Measurements from ENCODE around the gene DYNC1LI2. TPM values are rescaled to one million over a fixed set of nuclear protein-coding genes. Genes with fewer than 3 reads are reported as not detected.
"Not testable (repeated sequence)": the region's sequence is repeated elsewhere in the genome, so short reads cannot be mapped to it uniquely, and the experiment has no call there.

Gene DYNC1LI2
- total RNA-seq: 100 to 1,000 TPM in 5 of 6 donors, 10 to 100 TPM in 1; 91.5 to 190 (median 132) TPM

- H3K36me3 ChIP-seq: peaks cover 0 to 28% (median 14%) of the 10 kb centered on the region in 4 donors
- H3K27me3 ChIP-seq: no peaks in the 10 kb centered on the region
- H3K4me3 ChIP-seq: peak within 1 kb of the TSS; percentile 70 to 100 (median 96)
- no peaks in the 10 kb centered on the region for H3K9me3 ChIP-seq
- peaks cover 33 to 53% (median 40%) of the 10 kb centered on the region in 4 donors for H3K4me1 ChIP-seq
- H3K27ac ChIP-seq: peak within 1 kb of the TSS; percentile 91 to 98 (median 94)
- TF ChIP-seq CTCF (IDR thresholded peaks at IDR 0.05) (peak; percentile 97 to 99 (median 99)), POLR2AphosphoS5 (IDR thresholded peaks at IDR 0.05) (peak; percentile 26 to 27), EP300 (IDR thresholded peaks at IDR 0.05) (no peak), POLR2A (IDR thresholded peaks at IDR 0.05) (peak in 2 of 4 donors; percentile 31 to 60)
- ATAC-seq (ENCODE audit: low FRiP score in 2 of 2): peak; percentile 95 to 97
- 0 to 1% methylated on average over 18 to 22 of the region's 90 CpGs for WGBS, 2 donors
- DNase-seq: peak; percentile 82 to 97
Observed at GRCh38 chr16:66751303-66751991, at the start of gene DYNC1LI2. Gene DYNC1LI2 (minus strand): TSS chr16:66751609. CDS start chr16:66751591, 18 bp downstream.

DNA sequence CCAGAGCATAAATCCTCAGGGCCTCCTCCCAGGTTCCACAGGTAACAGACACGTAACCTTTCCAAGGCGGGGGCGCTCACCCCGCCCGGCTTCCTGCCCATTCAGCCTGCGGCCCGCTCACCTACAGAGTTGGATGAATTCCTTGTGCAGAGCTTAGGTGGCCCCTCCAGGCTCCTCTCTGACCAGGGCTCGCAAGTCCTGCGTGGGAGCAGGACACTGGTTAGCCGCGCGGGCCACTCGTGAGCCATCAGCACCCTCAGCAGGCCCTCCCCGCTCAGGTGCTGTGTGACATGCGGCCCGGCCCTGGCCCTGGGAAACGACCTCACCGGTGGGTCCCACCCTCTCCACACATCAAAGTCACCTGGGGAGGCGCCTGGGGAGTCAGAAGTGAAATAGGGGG lies 49.4 kb upstream of the DYNC1LI2 start:
- 91 to 93% methylated on average over 12 to 19 of the region's 19 CpGs for WGBS, 2 donors
- peak in 1 of 2 donors; percentile 57 for ATAC-seq (ENCODE audit: low FRiP score in 2 of 2)
- no peak for TF ChIP-seq EP300 (IDR thresholded peaks at IDR 0.05)
- TF ChIP-seq POLR2A (IDR thresholded peaks at IDR 0.05): no peak
- no peak for TF ChIP-seq POLR2AphosphoS5 (IDR thresholded peaks at IDR 0.05)
- no peak for TF ChIP-seq CTCF (IDR thresholded peaks at IDR 0.05)
- Histone ChIP-seq H3K9me3 (no peaks in the 10 kb centered on the region), H3K36me3 (peaks cover 21 to 50% (median 39%) of the 10 kb centered on the region in 4 donors), H3K4me1 (no peaks in the 10 kb centered on the region), H3K27me3 (no peaks in the 10 kb centered on the region), H3K27ac (no peak overlapping the region), H3K4me3 (no peak overlapping the region)
- DNase-seq: peak in 1 of 2 donors; percentile 63

DNA sequence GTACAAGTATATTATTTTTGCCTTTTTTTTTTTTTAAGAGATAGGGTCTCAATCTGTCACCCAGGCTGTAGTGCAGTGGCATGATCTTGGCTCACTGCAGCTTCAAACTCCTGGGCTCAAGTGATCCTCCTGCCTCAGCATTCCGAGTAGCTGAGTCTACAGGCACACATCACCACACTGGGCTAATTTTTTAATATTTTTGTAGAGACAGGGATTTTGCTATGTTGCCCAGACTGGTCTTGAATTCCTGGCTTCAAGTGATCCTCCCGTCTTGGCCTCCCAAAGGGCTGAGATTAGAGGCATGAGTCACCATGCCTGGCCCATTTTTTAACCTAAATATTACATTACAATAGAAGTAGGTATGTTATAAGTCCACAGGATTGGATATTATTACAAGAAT lies 46.8 kb upstream of the DYNC1LI2 start:
- 89 to 94% methylated on average over 2 of the region's 2 CpGs for WGBS, 2 donors
- H3K27ac ChIP-seq: no peak overlapping the region
- DNase-seq: no peak
- H3K27me3 ChIP-seq: no peaks in the 10 kb centered on the region
- ATAC-seq (ENCODE audit: low FRiP score in 2 of 2): no peak
- no peak overlapping the region for H3K4me3 ChIP-seq
- no peaks in the 10 kb centered on the region for H3K4me1 ChIP-seq
- no peak for TF ChIP-seq EP300 (IDR thresholded peaks at IDR 0.05)
- TF ChIP-seq POLR2A (IDR thresholded peaks at IDR 0.05): no peak
- no peak for TF ChIP-seq CTCF (IDR thresholded peaks at IDR 0.05)
- TF ChIP-seq POLR2AphosphoS5 (IDR thresholded peaks at IDR 0.05): no peak
- H3K36me3 ChIP-seq: peaks cover 0 to 23% (median 16%) of the 10 kb centered on the region in 4 donors
- no peaks in the 10 kb centered on the region for H3K9me3 ChIP-seq

- H3K27ac ChIP-seq; ATAC-seq (ENCODE audit: low FRiP score in 2 of 2); H3K27me3 ChIP-seq; H3K4me1 ChIP-seq; DNase-seq; H3K36me3 ChIP-seq; H3K9me3 ChIP-seq; H3K4me3 ChIP-seq: not testable (repeated sequence)
- whole genome bisulfite sequencing, 2 donors: 93 to 96% methylated on average over 6 of the region's 6 CpGs
Observed at GRCh38 chr16:66793984-66794383, 42.6 kb upstream of the DYNC1LI2 start.

DNA sequence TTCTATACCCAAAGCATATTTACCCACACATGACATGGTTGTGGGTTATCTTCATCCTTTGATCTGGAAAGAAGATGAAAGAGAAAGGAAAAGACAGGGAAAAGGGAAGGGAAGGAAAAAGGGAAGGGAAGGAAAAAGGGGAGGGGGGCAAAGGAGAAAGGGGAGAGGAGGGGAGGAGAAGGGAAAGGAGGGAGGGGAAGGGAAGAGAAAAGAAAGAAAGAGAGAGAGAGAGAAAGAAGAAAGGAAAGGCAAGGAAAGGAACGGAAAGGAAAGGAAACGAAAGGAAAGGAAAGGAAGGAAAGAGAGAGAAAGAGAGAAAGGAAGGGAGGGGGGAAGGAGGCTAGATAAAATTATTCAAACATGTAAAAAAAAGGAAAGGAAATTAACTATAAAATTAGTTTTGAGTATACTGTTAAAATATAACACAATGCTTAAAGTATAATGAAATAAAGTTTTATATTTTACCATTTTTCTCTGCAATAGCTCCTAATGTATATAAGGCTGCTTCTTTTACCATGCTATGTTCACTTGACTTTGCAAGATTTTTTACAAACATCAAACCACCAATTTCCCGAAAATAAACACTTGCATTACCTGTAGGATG lies 38.8 kb upstream of the DYNC1LI2 start:
- TF ChIP-seq EP300 (IDR thresholded peaks at IDR 0.05) (no peak), POLR2A (IDR thresholded peaks at IDR 0.05) (no peak), POLR2AphosphoS5 (IDR thresholded peaks at IDR 0.05) (no peak), CTCF (IDR thresholded peaks at IDR 0.05) (no peak)
- DNase-seq: no peak
- no peak overlapping the region for H3K27ac ChIP-seq

More for the DNA sequence above, 38.8 kb upstream of the DYNC1LI2 start:
- H3K4me1 ChIP-seq: no peaks in the 10 kb centered on the region
- H3K27me3 ChIP-seq: no peaks in the 10 kb centered on the region
- WGBS, 2 donors: 70 to 71% methylated on average over 3 of the region's 3 CpGs
- no peaks in the 10 kb centered on the region for H3K9me3 ChIP-seq
- no peaks in the 10 kb centered on the region for H3K36me3 ChIP-seq
- no peak for ATAC-seq (ENCODE audit: low FRiP score in 2 of 2)
- no peak overlapping the region for H3K4me3 ChIP-seq

Measured in upper lobe of left lung (tissue), 6 donors.